ENCODE data around the gene AGO3. TPM values are rescaled to one million over a fixed set of nuclear protein-coding genes. Genes with fewer than 3 reads are reported as not detected.

Gene AGO3
- total RNA-seq, 4 donors from 2014 or later = 12.7 to 21.4 (median 18.1) TPM

DNA sequence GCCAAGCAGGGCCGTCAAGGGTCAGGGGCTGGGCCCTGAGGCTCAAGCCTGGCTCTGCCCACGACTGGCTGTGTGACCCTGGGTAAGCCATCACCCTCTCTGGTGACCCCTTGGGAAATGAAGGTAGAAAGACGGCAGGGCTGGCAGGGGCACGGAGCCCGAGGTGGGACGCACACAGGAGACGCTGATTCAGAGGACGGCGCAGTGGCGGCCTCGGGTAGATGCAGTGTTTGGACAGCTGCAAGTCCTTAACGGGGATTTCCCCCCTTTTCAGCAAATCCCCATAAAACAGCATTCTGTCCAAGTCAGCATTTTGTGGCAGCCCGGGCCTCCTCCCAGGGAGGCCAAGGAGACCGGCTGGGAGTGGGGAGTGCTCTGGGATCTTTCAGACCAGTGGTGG lies 177.4 kb downstream of the AGO3 start:
- H3K9me3 ChIP-seq = no peaks in the 10 kb centered on the region
- H3K27ac ChIP-seq = no peak overlapping the region
- H3K36me3 ChIP-seq = no peaks in the 10 kb centered on the region
- WGBS = 87% methylated on average over 12 of the region's 14 CpGs
- no peak for DNase-seq (ENCODE audit: low spot score in 2 of 2)
- TF ChIP-seq POLR2AphosphoS5 (IDR thresholded peaks at IDR 0.05) (no peak), EP300 (IDR thresholded peaks at IDR 0.05) (no peak), POLR2A (IDR thresholded peaks at IDR 0.05) (no peak)
- TF ChIP-seq, protein P1, sequence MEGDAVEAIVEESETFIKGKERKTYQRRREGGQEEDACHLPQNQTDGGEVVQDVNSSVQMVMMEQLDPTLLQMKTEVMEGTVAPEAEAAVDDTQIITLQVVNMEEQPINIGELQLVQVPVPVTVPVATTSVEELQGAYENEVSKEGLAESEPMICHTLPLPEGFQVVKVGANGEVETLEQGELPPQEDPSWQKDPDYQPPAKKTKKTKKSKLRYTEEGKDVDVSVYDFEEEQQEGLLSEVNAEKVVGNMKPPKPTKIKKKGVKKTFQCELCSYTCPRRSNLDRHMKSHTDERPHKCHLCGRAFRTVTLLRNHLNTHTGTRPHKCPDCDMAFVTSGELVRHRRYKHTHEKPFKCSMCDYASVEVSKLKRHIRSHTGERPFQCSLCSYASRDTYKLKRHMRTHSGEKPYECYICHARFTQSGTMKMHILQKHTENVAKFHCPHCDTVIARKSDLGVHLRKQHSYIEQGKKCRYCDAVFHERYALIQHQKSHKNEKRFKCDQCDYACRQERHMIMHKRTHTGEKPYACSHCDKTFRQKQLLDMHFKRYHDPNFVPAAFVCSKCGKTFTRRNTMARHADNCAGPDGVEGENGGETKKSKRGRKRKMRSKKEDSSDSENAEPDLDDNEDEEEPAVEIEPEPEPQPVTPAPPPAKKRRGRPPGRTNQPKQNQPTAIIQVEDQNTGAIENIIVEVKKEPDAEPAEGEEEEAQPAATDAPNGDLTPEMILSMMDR (IDR thresholded peaks at IDR 0.05) = no peak
- peaks cover 12% of the 10 kb centered on the region for H3K4me1 ChIP-seq
- H3K27me3 ChIP-seq = no peaks in the 10 kb centered on the region
- H3K4me3 ChIP-seq = no peak overlapping the region

DNA sequence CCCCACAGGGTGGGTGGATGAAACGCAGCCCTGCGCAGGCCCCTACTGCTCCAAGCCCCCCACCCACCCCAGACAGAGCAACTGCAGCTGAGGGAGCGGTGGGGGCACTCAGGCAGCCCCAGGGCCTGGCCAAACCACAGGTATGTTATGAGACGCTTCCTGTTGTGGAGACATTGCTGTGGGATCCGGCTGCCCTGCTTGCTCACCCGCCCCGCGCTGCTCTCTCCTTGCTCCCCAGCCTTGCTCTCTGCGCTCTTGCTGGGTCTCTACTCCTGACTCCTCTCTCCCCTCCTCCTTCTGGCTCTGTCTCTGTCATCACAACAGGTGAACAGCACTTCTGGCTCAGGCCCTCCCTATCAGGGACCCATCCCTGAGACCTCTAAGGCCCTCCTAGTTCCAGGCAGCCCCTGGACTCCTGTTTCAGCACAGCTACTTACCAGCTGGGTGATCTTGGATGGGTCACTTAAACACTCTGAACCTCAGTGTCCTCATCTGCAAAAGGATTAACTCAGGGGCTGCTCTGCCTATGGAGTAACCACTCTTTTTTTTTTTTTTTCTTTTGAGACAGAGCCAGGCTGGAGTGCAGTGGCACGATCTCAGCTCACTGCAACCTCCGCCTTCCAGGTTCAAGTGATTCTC lies 178.3 kb downstream of the AGO3 start:
- H3K9me3 ChIP-seq = no peaks in the 10 kb centered on the region
- peaks cover 12% of the 10 kb centered on the region for H3K4me1 ChIP-seq
- no peak overlapping the region for H3K4me3 ChIP-seq
- DNase-seq (ENCODE audit: low spot score in 2 of 2) = no peak
- no peaks in the 10 kb centered on the region for H3K36me3 ChIP-seq
- no peaks in the 10 kb centered on the region for H3K27me3 ChIP-seq
- 71% methylated on average over 9 of the region's 11 CpGs for WGBS
- no peak for TF ChIP-seq POLR2AphosphoS5 (IDR thresholded peaks at IDR 0.05)
- no peak for TF ChIP-seq EP300 (IDR thresholded peaks at IDR 0.05)
- TF ChIP-seq, protein P1 (IDR thresholded peaks at IDR 0.05) = no peak
- no peak for TF ChIP-seq POLR2A (IDR thresholded peaks at IDR 0.05)
- no peak overlapping the region for H3K27ac ChIP-seq

DNA sequence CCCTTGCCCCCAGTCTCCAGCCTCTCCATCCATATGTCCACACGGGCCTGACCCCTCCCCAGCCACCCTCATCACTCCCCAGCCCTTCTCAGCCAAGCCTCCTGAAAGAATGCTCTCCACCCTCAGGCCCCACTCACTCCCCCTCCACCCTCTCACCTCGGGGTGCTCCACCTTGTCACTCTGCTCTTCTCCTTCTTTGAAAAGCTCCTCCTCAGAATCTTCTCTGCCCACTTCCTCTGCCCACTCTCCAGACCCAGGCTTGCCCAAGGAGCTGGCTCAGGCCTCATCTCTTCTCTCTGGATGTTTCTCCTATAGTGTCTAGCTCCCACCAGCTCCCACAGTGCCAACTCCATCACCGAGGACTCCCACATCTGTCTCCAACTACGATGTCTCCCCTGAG lies 180.2 kb downstream of the AGO3 start:
- Histone ChIP-seq H3K27me3 (no peaks in the 10 kb centered on the region), H3K4me1 (peaks cover 28% of the 10 kb centered on the region), H3K36me3 (no peaks in the 10 kb centered on the region), H3K4me3 (no peak overlapping the region), H3K27ac (no peak overlapping the region), H3K9me3 (no peaks in the 10 kb centered on the region)
- DNase-seq (ENCODE audit: low spot score in 2 of 2) = no peak
- WGBS = 57% methylated on average over 4 of the region's 4 CpGs
- TF ChIP-seq POLR2A (IDR thresholded peaks at IDR 0.05) (no peak), POLR2AphosphoS5 (IDR thresholded peaks at IDR 0.05) (no peak), EP300 (IDR thresholded peaks at IDR 0.05) (no peak)
- TF ChIP-seq, protein P1 (IDR thresholded peaks at IDR 0.05) = no peak

DNA sequence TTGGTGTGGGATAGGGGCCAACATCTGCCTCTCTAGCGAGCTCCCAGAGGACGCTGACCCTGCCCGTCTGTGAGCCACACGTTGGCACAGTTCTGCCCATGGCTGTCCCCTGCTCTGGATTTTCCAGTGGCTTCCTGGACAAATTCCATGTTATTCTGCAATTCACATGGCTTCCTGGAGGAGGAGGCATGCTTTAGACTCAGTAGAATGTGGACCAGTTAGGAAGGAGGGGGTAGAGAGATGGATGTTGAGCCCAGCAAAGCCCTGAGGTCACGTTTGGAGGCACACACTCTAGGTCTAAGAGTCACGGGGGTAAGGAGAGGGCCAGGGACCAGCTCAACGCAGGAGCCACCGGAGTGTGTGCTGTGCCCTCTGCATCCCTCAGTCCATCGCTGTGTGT lies 181.9 kb downstream of the AGO3 start:
- Histone ChIP-seq H3K4me1 (peaks cover 27% of the 10 kb centered on the region), H3K4me3 (no peak overlapping the region), H3K36me3 (no peaks in the 10 kb centered on the region), H3K27ac (no peak overlapping the region), H3K27me3 (no peaks in the 10 kb centered on the region), H3K9me3 (no peaks in the 10 kb centered on the region)
- no peak for TF ChIP-seq POLR2A (IDR thresholded peaks at IDR 0.05)
- TF ChIP-seq POLR2AphosphoS5 (IDR thresholded peaks at IDR 0.05) = no peak
- TF ChIP-seq EP300 (IDR thresholded peaks at IDR 0.05) = no peak
- TF ChIP-seq, protein P1 (IDR thresholded peaks at IDR 0.05) = no peak
- WGBS = 93% methylated on average over 8 of the region's 9 CpGs
- no peak for DNase-seq (ENCODE audit: low spot score in 2 of 2)

DNA sequence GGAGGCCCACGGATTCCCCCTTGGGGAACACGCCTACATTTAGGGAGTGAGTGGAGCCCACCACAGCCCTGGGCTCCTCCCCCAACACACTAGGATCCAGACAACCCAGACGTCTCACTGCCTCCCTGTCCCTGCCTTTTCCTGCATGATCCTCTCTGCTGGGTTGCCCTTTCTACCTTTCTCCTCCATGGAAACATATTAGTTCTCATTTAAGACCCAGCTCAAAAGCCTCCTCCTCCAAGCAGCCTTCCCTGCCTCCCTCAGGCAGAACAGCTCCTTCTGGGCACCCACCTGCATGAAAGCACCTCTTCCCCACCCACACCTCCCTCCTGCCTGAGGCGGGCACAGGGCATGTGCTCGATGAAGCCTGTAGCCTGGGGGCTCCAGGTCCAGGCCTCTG lies 183.5 kb downstream of the AGO3 start:
- no peaks in the 10 kb centered on the region for H3K27me3 ChIP-seq
- H3K4me1 ChIP-seq = peaks cover 19% of the 10 kb centered on the region
- no peak overlapping the region for H3K4me3 ChIP-seq
- no peak for DNase-seq (ENCODE audit: low spot score in 2 of 2)
- H3K36me3 ChIP-seq = no peaks in the 10 kb centered on the region
- TF ChIP-seq EP300 (IDR thresholded peaks at IDR 0.05) (no peak), POLR2AphosphoS5 (IDR thresholded peaks at IDR 0.05) (no peak), POLR2A (IDR thresholded peaks at IDR 0.05) (no peak)
- TF ChIP-seq, protein P1 (IDR thresholded peaks at IDR 0.05) = no peak
- H3K9me3 ChIP-seq = no peaks in the 10 kb centered on the region
- H3K27ac ChIP-seq = no peak overlapping the region
- 69% methylated on average over 5 of the region's 5 CpGs for WGBS

All from suprapubic skin (tissue), 4 donors.